Activated CD8-positive, alpha-beta memory T cell treated with anti-CD3 and anti-CD28 coated beads, Interleukin-2, amount 10 ng/mL, durations not matched to agents 7 days and 5 days (primary cell): ENCODE measurements around the gene ZC3H13. TPM values are rescaled to one million over a fixed set of nuclear protein-coding genes. Genes with fewer than 3 reads are reported as not detected.
"Not testable (repeated sequence)": the region's sequence is repeated elsewhere in the genome, so short reads cannot be mapped to it uniquely, and the experiment has no call there.

Experiments used
- ATAC-seq: fragments of 150-1000 bp; cut with Tn5 transposase; one replicate; pipeline ENCODE4 v1.10.0; 2021; ENCODE audit warnings: moderate library complexity
- CTCF ChIA-PET: fragments of 350-600 bp; sonication (Branson Sonifier 250); formaldehyde crosslinking; loops from one replicate; lab custom pipeline; 2021; ENCODE audit warnings: antibody characterized with exemption; lab: Charles Lee
- DNase-seq: peaks from one replicate; pipeline ENCODE4 v3.0.0-alpha.2; 2020
- H3K27ac Mint-ChIP-seq: one replicate; pipeline ENCODE4 v1.8.0; 2021; ENCODE audit warnings: mild to moderate bottlenecking, mixed read lengths
- H3K27me3 Mint-ChIP-seq: one replicate; pipeline ENCODE4 v1.8.0; 2021; ENCODE audit warnings: mixed read lengths
- H3K36me3 Mint-ChIP-seq: one replicate; pipeline ENCODE4 v1.8.0; 2021; ENCODE audit warnings: mild to moderate bottlenecking, mixed read lengths
- H3K4me1 Mint-ChIP-seq: one replicate; pipeline ENCODE4 v1.8.0; 2021; ENCODE audit warnings: mixed read lengths
- H3K4me3 Mint-ChIP-seq: one replicate; pipeline ENCODE4 v1.8.0; 2021; ENCODE audit warnings: mild to moderate bottlenecking, moderate library complexity, mixed read lengths
- H3K9me3 Mint-ChIP-seq: one replicate; pipeline ENCODE4 v1.8.0; 2022; ENCODE audit warnings: low read depth, mixed read lengths
- total RNA-seq, 2 experiments: library from RNA; stranded (reverse); gene quantifications; one replicate each; pipeline ENCODE4 v1.2.3, GENCODE V29; 2021

The ZC3H13 gene
- total RNA-seq, 2 experiments from 2014 or later = 38.5 to 41.6 TPM

- Mint-ChIP-seq H3K9me3 (no peaks in the 10 kb centered on the region), H3K27ac (no peak overlapping the region), H3K4me3 (no peak overlapping the region), H3K36me3 (peaks cover 32% of the 10 kb centered on the region), H3K27me3 (no peaks in the 10 kb centered on the region), H3K4me1 (peaks cover 2% of the 10 kb centered on the region)
- CTCF ChIA-PET = no interaction called here
- DNase-seq = no peak
- no peak for ATAC-seq
These were observed 37.2 kb downstream of the ZC3H13 start for GRCh38 chr13:46015366-46015765.

GRCh38 chr13:46012404-46012803 is 40.1 kb downstream of the ZC3H13 start:
- no peak for DNase-seq
- H3K27me3 Mint-ChIP-seq = no peaks in the 10 kb centered on the region
- H3K9me3 Mint-ChIP-seq = no peaks in the 10 kb centered on the region
- H3K36me3 Mint-ChIP-seq = peaks cover 33% of the 10 kb centered on the region
- ATAC-seq = no peak
- peaks cover 2% of the 10 kb centered on the region for H3K4me1 Mint-ChIP-seq
- CTCF ChIA-PET = interaction anchor here (1.3 kb wide), 1 partner anchor 22 kb away, joined by 3 read pairs; no protein-coding TSS in a partner anchor
- H3K27ac Mint-ChIP-seq = no peak overlapping the region
- no peak overlapping the region for H3K4me3 Mint-ChIP-seq

- CTCF ChIA-PET = interaction anchor here (0.9 kb wide), 1 partner anchor 20 kb away, joined by 3 read pairs; no protein-coding TSS in a partner anchor
- peaks cover 35% of the 10 kb centered on the region for H3K36me3 Mint-ChIP-seq
- ATAC-seq = no peak
- H3K27ac Mint-ChIP-seq = no peak overlapping the region
- no peak overlapping the region for H3K4me3 Mint-ChIP-seq
- H3K4me1 Mint-ChIP-seq = no peaks in the 10 kb centered on the region
- no peaks in the 10 kb centered on the region for H3K9me3 Mint-ChIP-seq
- H3K27me3 Mint-ChIP-seq = no peaks in the 10 kb centered on the region
- no peak for DNase-seq
These were observed 42.4 kb downstream of the ZC3H13 start for GRCh38 chr13:46010148-46010547.

- ATAC-seq (no peak), DNase-seq (no peak)
- Mint-ChIP-seq H3K36me3 (peaks cover 37% of the 10 kb centered on the region), H3K9me3 (no peaks in the 10 kb centered on the region), H3K27me3 (no peaks in the 10 kb centered on the region), H3K27ac (no peak overlapping the region), H3K4me3 (no peak overlapping the region), H3K4me1 (no peaks in the 10 kb centered on the region)
- CTCF ChIA-PET = no interaction called here
These were observed 43.9 kb downstream of the ZC3H13 start for GRCh38 chr13:46008631-46009030.

GRCh38 chr13:46006688-46007452 is 45.7 kb downstream of the ZC3H13 start:
- no peak overlapping the region for H3K27ac Mint-ChIP-seq
- ATAC-seq (no peak), DNase-seq (no peak)
- no peaks in the 10 kb centered on the region for H3K9me3 Mint-ChIP-seq
- no peaks in the 10 kb centered on the region for H3K4me1 Mint-ChIP-seq
- CTCF ChIA-PET = no interaction called here
- H3K36me3 Mint-ChIP-seq = peaks cover 44% of the 10 kb centered on the region
- H3K27me3 Mint-ChIP-seq = no peaks in the 10 kb centered on the region
- H3K4me3 Mint-ChIP-seq = no peak overlapping the region

GRCh38 chr13:46004491-46004890 is 48.1 kb downstream of the ZC3H13 start:
- ATAC-seq (no peak), DNase-seq (no peak)
- Mint-ChIP-seq H3K36me3 (peaks cover 59% of the 10 kb centered on the region), H3K27ac (no peak overlapping the region), H3K27me3 (no peaks in the 10 kb centered on the region), H3K4me3 (no peak overlapping the region), H3K4me1 (no peaks in the 10 kb centered on the region), H3K9me3 (no peaks in the 10 kb centered on the region)
- CTCF ChIA-PET = no interaction called here

- Mint-ChIP-seq H3K4me3 (no peak overlapping the region), H3K36me3 (peaks cover 26% of the 10 kb centered on the region), H3K27ac (no peak overlapping the region), H3K4me1 (peaks cover 2% of the 10 kb centered on the region), H3K9me3 (no peaks in the 10 kb centered on the region), H3K27me3 (no peaks in the 10 kb centered on the region)
- ATAC-seq (no peak), DNase-seq (no peak)
- CTCF ChIA-PET = no interaction called here
These were observed 55.9 kb downstream of the ZC3H13 start for GRCh38 chr13:45996631-45997030.

- Mint-ChIP-seq H3K36me3 (peaks cover 14% of the 10 kb centered on the region), H3K27me3 (no peaks in the 10 kb centered on the region), H3K27ac (no peak overlapping the region), H3K4me1 (peaks cover 2% of the 10 kb centered on the region), H3K9me3 (no peaks in the 10 kb centered on the region), H3K4me3 (no peak overlapping the region)
- ATAC-seq (no peak), DNase-seq (no peak)
- CTCF ChIA-PET = no interaction called here
These were observed 57.3 kb downstream of the ZC3H13 start for GRCh38 chr13:45995245-45995644.

- peaks cover 10% of the 10 kb centered on the region for H3K36me3 Mint-ChIP-seq
- no peak overlapping the region for H3K4me3 Mint-ChIP-seq
- H3K9me3 Mint-ChIP-seq = no peaks in the 10 kb centered on the region
- DNase-seq (no peak), ATAC-seq (no peak)
- H3K27me3 Mint-ChIP-seq = no peaks in the 10 kb centered on the region
- peaks cover 2% of the 10 kb centered on the region for H3K4me1 Mint-ChIP-seq
- H3K27ac Mint-ChIP-seq = no peak overlapping the region
- CTCF ChIA-PET = no interaction called here
These were observed 57.8 kb downstream of the ZC3H13 start for GRCh38 chr13:45994752-45995151.

GRCh38 chr13:45989607-45990006 is 62.9 kb downstream of the ZC3H13 start:
- ATAC-seq (no peak), DNase-seq (no peak)
- CTCF ChIA-PET = interaction anchor here (1.1 kb wide), 1 partner anchor 23 kb away, joined by 3 read pairs; no protein-coding TSS in a partner anchor
- H3K27me3 Mint-ChIP-seq = no peaks in the 10 kb centered on the region
- no peak overlapping the region for H3K4me3 Mint-ChIP-seq
- no peak overlapping the region for H3K27ac Mint-ChIP-seq
- no peaks in the 10 kb centered on the region for H3K9me3 Mint-ChIP-seq
- peaks cover 32% of the 10 kb centered on the region for H3K36me3 Mint-ChIP-seq
- no peaks in the 10 kb centered on the region for H3K4me1 Mint-ChIP-seq

GRCh38 chr13:45981127-45981526 is 71.4 kb downstream of the ZC3H13 start:
- Mint-ChIP-seq H3K4me1 (peaks cover 11% of the 10 kb centered on the region), H3K36me3 (peaks cover 65% of the 10 kb centered on the region)
- H3K4me3 Mint-ChIP-seq, ATAC-seq, CTCF ChIA-PET, H3K9me3 Mint-ChIP-seq, H3K27me3 Mint-ChIP-seq, DNase-seq, H3K27ac Mint-ChIP-seq: not testable (repeated sequence)

GRCh38 chr13:45975337-45975736 is 77.2 kb downstream of the ZC3H13 start:
- DNase-seq (no peak), ATAC-seq (no peak)
- Mint-ChIP-seq H3K27ac (no peak overlapping the region), H3K4me1 (peaks cover 11% of the 10 kb centered on the region), H3K9me3 (peaks cover 3% of the 10 kb centered on the region), H3K4me3 (no peak overlapping the region), H3K36me3 (peaks cover 56% of the 10 kb centered on the region), H3K27me3 (no peaks in the 10 kb centered on the region)
- CTCF ChIA-PET = no interaction called here

- no peak for DNase-seq
- Mint-ChIP-seq H3K9me3 (peaks cover 3% of the 10 kb centered on the region), H3K36me3 (peaks cover 57% of the 10 kb centered on the region), H3K4me3 (no peak overlapping the region), H3K27ac (no peak overlapping the region), H3K4me1 (peaks cover 11% of the 10 kb centered on the region), H3K27me3 (no peaks in the 10 kb centered on the region)
- CTCF ChIA-PET = no interaction called here
- ATAC-seq = no peak
These were observed 78.0 kb downstream of the ZC3H13 start for GRCh38 chr13:45974500-45974899.

GRCh38 chr13:45967589-45967988 is 85.0 kb downstream of the ZC3H13 start:
- no peaks in the 10 kb centered on the region for H3K9me3 Mint-ChIP-seq
- H3K4me1 Mint-ChIP-seq = peaks cover 6% of the 10 kb centered on the region
- H3K27me3 Mint-ChIP-seq = no peaks in the 10 kb centered on the region
- ATAC-seq = no peak
- DNase-seq = no peak
- no peak overlapping the region for H3K4me3 Mint-ChIP-seq
- H3K27ac Mint-ChIP-seq = no peak overlapping the region
- peaks cover 57% of the 10 kb centered on the region for H3K36me3 Mint-ChIP-seq
- CTCF ChIA-PET = no interaction called here
